Suprapubic skin (tissue), 4 donors: ENCODE results near the gene DERA. TPM values are rescaled to one million over a fixed set of nuclear protein-coding genes. Genes with fewer than 3 reads are reported as not detected.

Experiments
- DNase-seq, 2 donors: peaks; one replicate each; pipeline ENCODE4 v3.0.0-alpha.2; 2019; ENCODE audit warnings: low spot score in 2 of 2
- H3K27ac ChIP-seq: fragments of 200-600 bp; sonication (generic); one replicate; pipeline ENCODE4 v1.5.1; 2019
- H3K27me3 ChIP-seq: fragments of 200-600 bp; sonication (generic); one replicate; pipeline ENCODE4 v1.5.1; 2019
- H3K36me3 ChIP-seq: fragments of 200-600 bp; sonication (generic); one replicate; pipeline ENCODE4 v1.5.1; 2019
- H3K4me1 ChIP-seq: fragments of 200-600 bp; sonication (generic); one replicate; pipeline ENCODE4 v1.5.1; 2019
- H3K4me3 ChIP-seq: fragments of 200-600 bp; sonication (generic); one replicate; pipeline ENCODE4 v1.5.1; 2019; ENCODE audit warnings: mild to moderate bottlenecking
- H3K9me3 ChIP-seq: fragments of 200-600 bp; sonication (generic); one replicate; pipeline ENCODE4 v1.5.1; 2019
- CTCF ChIP-seq, 2 donors: fragments of 200-600 bp in 1 of 2; fragments of 450-650 bp in 1 of 2; sonication (generic) in 1 of 2; IDR thresholded peaks; one replicate each; pipeline ENCODE4 v1.5.1; 2016 to 2019; ENCODE audit warnings: antibody characterized with exemption in 2 of 2, mild to moderate bottlenecking in 1 of 2, moderate library complexity in 1 of 2
- EP300 ChIP-seq: sonication (generic); formaldehyde crosslinking; IDR thresholded peaks from one replicate; pipeline ENCODE4 v1.6.1; 2017; ENCODE audit warnings: antibody characterized with exemption
- POLR2A ChIP-seq, 2 donors: fragments of 450-650 bp; IDR thresholded peaks; one replicate each; pipeline ENCODE4 v1.6.1; 2017; ENCODE audit warnings: antibody characterized with exemption in 2 of 2, mild to moderate bottlenecking in 2 of 2, moderate library complexity in 2 of 2
- POLR2AphosphoS5 ChIP-seq, 3 donors: sonication (generic); formaldehyde crosslinking; IDR thresholded peaks; one replicate each; pipeline ENCODE4 v1.6.1; 2017; ENCODE audit warnings: antibody characterized with exemption in 3 of 3
- WGBS: methylation state at CpG from one replicate; pipeline ENCODE4 v1.1.5; 2018; 5-methylcytosine and 5-hydroxymethylcytosine counted together
- total RNA-seq, 4 donors: library from RNA; depleted of rRNA; stranded (reverse); fragments of >200 nt; gene quantifications; one replicate each; pipeline ENCODE4 v1.1.0, GENCODE V29; 2016

The DERA gene
- total RNA-seq, 4 donors from 2014 or later: 32.2 to 39.4 (median 34.2) TPM

- TF ChIP-seq POLR2A (IDR thresholded peaks at IDR 0.05) (peak; percentile 88 to 97), POLR2AphosphoS5 (IDR thresholded peaks at IDR 0.05) (peak; percentile 54 to 88 (median 85)), EP300 (no peak)
- Histone ChIP-seq H3K4me3 (peak within 1 kb of the TSS; percentile 80), H3K4me1 (peaks cover 31% of the 10 kb centered on the region), H3K27ac (peak within 1 kb of the TSS; percentile 95), H3K9me3 (no peaks in the 10 kb centered on the region), H3K27me3 (no peaks in the 10 kb centered on the region), H3K36me3 (no peaks in the 10 kb centered on the region)
- DNase-seq: peak; percentile 98
- WGBS: under 1% methylated on average over 58 of the region's 63 CpGs
Observed at GRCh38 chr12:15882118-15882971, 28.8 kb upstream of the DERA start, which contains the start of gene STRAP. Gene STRAP, plus strand, starts transcription at chr12:15882387. Its CDS starts 321 bp downstream, at chr12:15882708.

GRCh38 chr12:15883536-15883935 is 27.6 kb upstream of the DERA start:
- WGBS: 47% methylated on average over 6 of the region's 6 CpGs
- TF ChIP-seq CTCF (IDR thresholded peaks at IDR 0.05) (no peak), POLR2AphosphoS5 (IDR thresholded peaks at IDR 0.05) (no peak), EP300 (no peak), POLR2A (IDR thresholded peaks at IDR 0.05) (no peak)
- H3K27me3 ChIP-seq: no peaks in the 10 kb centered on the region
- H3K4me3 ChIP-seq: peak overlapping the region; percentile 80
- H3K4me1 ChIP-seq: peaks cover 33% of the 10 kb centered on the region
- H3K9me3 ChIP-seq: no peaks in the 10 kb centered on the region
- H3K27ac ChIP-seq: no peak overlapping the region
- no peaks in the 10 kb centered on the region for H3K36me3 ChIP-seq
- DNase-seq: no peak

GRCh38 chr12:15886372-15887042 is 24.6 kb upstream of the DERA start:
- no peak for TF ChIP-seq CTCF (IDR thresholded peaks at IDR 0.05)
- no peak for TF ChIP-seq POLR2A (IDR thresholded peaks at IDR 0.05)
- TF ChIP-seq POLR2AphosphoS5 (IDR thresholded peaks at IDR 0.05): no peak
- no peak for TF ChIP-seq EP300
- Histone ChIP-seq H3K4me1 (peaks cover 28% of the 10 kb centered on the region), H3K4me3 (no peak overlapping the region), H3K9me3 (no peaks in the 10 kb centered on the region), H3K27ac (no peak overlapping the region), H3K36me3 (peaks cover 17% of the 10 kb centered on the region), H3K27me3 (no peaks in the 10 kb centered on the region)
- WGBS: 85% methylated on average over 7 of the region's 7 CpGs
- no peak for DNase-seq

GRCh38 chr12:15887043-15887817 is 23.9 kb upstream of the DERA start:
- no peaks in the 10 kb centered on the region for H3K9me3 ChIP-seq
- no peak for TF ChIP-seq POLR2AphosphoS5 (IDR thresholded peaks at IDR 0.05)
- TF ChIP-seq EP300: no peak
- TF ChIP-seq CTCF (IDR thresholded peaks at IDR 0.05): no peak
- no peak for TF ChIP-seq POLR2A (IDR thresholded peaks at IDR 0.05)
- H3K27me3 ChIP-seq: no peaks in the 10 kb centered on the region
- H3K36me3 ChIP-seq: peaks cover 22% of the 10 kb centered on the region
- no peak overlapping the region for H3K4me3 ChIP-seq
- 81% methylated on average over 5 of the region's 5 CpGs for WGBS
- H3K4me1 ChIP-seq: peaks cover 27% of the 10 kb centered on the region
- no peak overlapping the region for H3K27ac ChIP-seq
- DNase-seq: no peak

- no peaks in the 10 kb centered on the region for H3K9me3 ChIP-seq
- H3K4me3 ChIP-seq: no peak overlapping the region
- H3K36me3 ChIP-seq: peaks cover 46% of the 10 kb centered on the region
- no peaks in the 10 kb centered on the region for H3K27me3 ChIP-seq
- H3K4me1 ChIP-seq: no peaks in the 10 kb centered on the region
- H3K27ac ChIP-seq: no peak overlapping the region
- TF ChIP-seq POLR2AphosphoS5 (IDR thresholded peaks at IDR 0.05) (no peak), EP300 (no peak), CTCF (IDR thresholded peaks at IDR 0.05) (no peak), POLR2A (IDR thresholded peaks at IDR 0.05) (no peak)
- WGBS: 90% methylated on average over 5 of the region's 5 CpGs
- no peak for DNase-seq
Observed at GRCh38 chr12:15892645-15893259, 18.4 kb upstream of the DERA start.
